ENCODE measurements around the gene CEP112. TPM values are rescaled to one million over a fixed set of nuclear protein-coding genes. Genes with fewer than 3 reads are reported as not detected.

Gene CEP112
- total RNA-seq, 4 donors from 2014 or later, result 14.6 to 21.2 (median 20.2) TPM

DNA sequence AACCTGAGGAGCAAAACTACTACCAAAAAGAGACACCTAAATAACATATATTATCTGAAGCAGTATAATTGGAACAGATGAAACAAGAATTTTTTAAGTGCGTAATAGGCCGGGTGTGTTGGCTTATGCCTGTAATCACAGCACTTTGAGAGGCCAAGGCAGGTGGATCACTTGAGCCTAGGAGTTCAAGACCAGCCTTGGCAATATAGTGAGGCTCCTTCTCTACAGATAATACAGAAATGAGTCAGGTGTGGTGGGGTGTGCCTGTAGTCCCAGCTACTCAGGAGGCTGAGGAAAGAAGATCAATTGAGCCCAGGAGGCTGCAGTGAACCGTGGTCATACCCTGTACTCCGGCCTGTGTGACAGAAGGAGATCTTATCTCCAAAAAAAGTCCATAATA, 336.3 kb downstream of the CEP112 start:
- intact Hi-C loops (cut with DNase I), result no loop called here
- no peaks in the 10 kb centered on the region for H3K9me3 ChIP-seq
- H3K27me3 ChIP-seq, result no peaks in the 10 kb centered on the region
- WGBS, 2 donors, result 91 to 94% methylated on average over 4 of the region's 4 CpGs
- no peaks in the 10 kb centered on the region for H3K4me1 ChIP-seq
- DNase-seq, result no peak
- no peaks in the 10 kb centered on the region for H3K36me3 ChIP-seq
- no peak overlapping the region for H3K27ac ChIP-seq
- TF ChIP-seq, protein P1, sequence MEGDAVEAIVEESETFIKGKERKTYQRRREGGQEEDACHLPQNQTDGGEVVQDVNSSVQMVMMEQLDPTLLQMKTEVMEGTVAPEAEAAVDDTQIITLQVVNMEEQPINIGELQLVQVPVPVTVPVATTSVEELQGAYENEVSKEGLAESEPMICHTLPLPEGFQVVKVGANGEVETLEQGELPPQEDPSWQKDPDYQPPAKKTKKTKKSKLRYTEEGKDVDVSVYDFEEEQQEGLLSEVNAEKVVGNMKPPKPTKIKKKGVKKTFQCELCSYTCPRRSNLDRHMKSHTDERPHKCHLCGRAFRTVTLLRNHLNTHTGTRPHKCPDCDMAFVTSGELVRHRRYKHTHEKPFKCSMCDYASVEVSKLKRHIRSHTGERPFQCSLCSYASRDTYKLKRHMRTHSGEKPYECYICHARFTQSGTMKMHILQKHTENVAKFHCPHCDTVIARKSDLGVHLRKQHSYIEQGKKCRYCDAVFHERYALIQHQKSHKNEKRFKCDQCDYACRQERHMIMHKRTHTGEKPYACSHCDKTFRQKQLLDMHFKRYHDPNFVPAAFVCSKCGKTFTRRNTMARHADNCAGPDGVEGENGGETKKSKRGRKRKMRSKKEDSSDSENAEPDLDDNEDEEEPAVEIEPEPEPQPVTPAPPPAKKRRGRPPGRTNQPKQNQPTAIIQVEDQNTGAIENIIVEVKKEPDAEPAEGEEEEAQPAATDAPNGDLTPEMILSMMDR (IDR thresholded peaks at IDR 0.05), result no peak
- H3K4me3 ChIP-seq (replicated peaks in 1 of 3), result no peak overlapping the region

GRCh38 chr17:65855245-65855644, 336.7 kb downstream of the CEP112 start:
- Histone ChIP-seq H3K27ac (no peak overlapping the region), H3K9me3 (no peaks in the 10 kb centered on the region), H3K4me1 (no peaks in the 10 kb centered on the region), H3K4me3 (replicated peaks in 1 of 3) (no peak overlapping the region), H3K36me3 (no peaks in the 10 kb centered on the region), H3K27me3 (no peaks in the 10 kb centered on the region)
- TF ChIP-seq, protein P1 (IDR thresholded peaks at IDR 0.05), result no peak
- no peak for TF ChIP-seq POLR2A (IDR thresholded peaks at IDR 0.05)
- intact Hi-C loops (cut with DNase I), result no loop called here
- no peak for DNase-seq
- 83 to 85% methylated on average over 2 of the region's 2 CpGs for WGBS, 2 donors

DNA sequence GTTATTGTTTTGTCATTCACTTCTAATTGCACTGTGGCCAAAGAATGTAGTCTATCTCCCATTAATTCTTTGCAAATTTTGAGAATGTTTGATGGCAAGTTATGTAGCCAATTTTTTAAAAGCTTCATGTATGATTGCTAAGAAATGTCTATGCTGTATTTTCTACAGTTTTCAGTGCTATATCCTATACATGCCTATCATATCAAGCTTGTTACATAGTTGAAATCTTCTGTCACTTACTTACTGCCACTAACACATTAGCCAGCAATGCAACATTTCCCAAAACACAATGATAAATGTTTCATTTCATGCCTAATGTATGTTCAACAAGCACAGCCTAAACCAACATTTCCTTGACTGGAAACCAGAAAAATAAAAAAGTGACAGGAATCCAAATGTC, 338.1 kb downstream of the CEP112 start:
- Histone ChIP-seq H3K27me3 (no peaks in the 10 kb centered on the region), H3K36me3 (no peaks in the 10 kb centered on the region), H3K4me1 (no peaks in the 10 kb centered on the region), H3K9me3 (no peaks in the 10 kb centered on the region), H3K27ac (no peak overlapping the region), H3K4me3 (replicated peaks in 1 of 3) (no peak overlapping the region)
- intact Hi-C loops (cut with DNase I), result no loop called here
- TF ChIP-seq POLR2A (IDR thresholded peaks at IDR 0.05), result no peak
- TF ChIP-seq, protein P1 (IDR thresholded peaks at IDR 0.05), result no peak
- DNase-seq, result no peak

GRCh38 chr17:65852911-65853310, 339.0 kb downstream of the CEP112 start:
- Histone ChIP-seq H3K27me3 (no peaks in the 10 kb centered on the region), H3K27ac (no peak overlapping the region), H3K4me3 (replicated peaks in 1 of 3) (no peak overlapping the region), H3K9me3 (no peaks in the 10 kb centered on the region), H3K4me1 (no peaks in the 10 kb centered on the region), H3K36me3 (no peaks in the 10 kb centered on the region)
- TF ChIP-seq POLR2A (IDR thresholded peaks at IDR 0.05), result no peak
- TF ChIP-seq, protein P1 (IDR thresholded peaks at IDR 0.05), result no peak
- 83 to 90% methylated on average over 1 of the region's 1 CpG for WGBS, 2 donors
- no peak for DNase-seq
- intact Hi-C loops (cut with DNase I), result no loop called here

DNA sequence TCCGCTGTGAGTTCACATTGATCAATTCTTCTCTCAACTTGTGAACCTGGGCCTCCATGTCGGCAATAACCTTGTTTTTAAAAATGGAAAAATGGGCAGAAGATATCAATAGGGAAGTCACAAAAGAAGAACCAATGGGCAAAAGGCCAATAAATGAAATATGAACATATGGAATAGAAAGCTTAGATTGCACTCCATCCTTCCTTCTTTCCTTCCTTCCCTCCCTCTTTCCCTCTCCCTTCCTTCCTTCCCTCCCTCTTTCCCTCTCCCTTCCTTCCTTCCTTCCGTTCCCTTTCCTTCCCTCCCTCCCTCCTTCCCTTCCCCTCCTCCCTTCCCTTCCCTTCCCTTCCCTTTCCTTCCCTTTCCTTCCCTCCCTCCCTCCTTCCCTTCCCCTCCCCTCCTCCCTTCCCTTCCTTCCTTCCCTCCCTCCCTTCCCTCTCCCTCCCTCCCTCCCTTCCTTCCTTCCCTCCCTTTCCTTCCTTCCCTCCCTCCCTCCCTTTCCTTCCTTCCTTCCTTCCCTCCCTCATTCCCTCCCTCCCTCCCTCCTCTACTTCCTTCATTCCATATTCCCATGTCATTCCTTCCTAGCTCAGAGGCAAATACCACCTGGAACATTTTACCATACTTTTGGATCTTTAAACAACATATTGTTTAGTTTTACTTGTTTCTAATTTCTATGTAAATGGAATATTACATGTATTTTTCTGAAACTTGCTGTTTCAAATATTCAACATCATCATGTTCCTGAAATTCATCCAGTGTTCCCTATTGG, 339.8 kb downstream of the CEP112 start:
- intact Hi-C loops (cut with DNase I), result no loop called here
- Histone ChIP-seq H3K27ac (no peak overlapping the region), H3K27me3 (no peaks in the 10 kb centered on the region), H3K9me3 (no peaks in the 10 kb centered on the region), H3K36me3 (no peaks in the 10 kb centered on the region), H3K4me3 (replicated peaks in 1 of 3) (no peak overlapping the region), H3K4me1 (no peaks in the 10 kb centered on the region)
- WGBS, 2 donors, result 99 to 100% methylated on average over 2 of the region's 3 CpGs
- no peak for DNase-seq
- TF ChIP-seq, protein P1 (IDR thresholded peaks at IDR 0.05), result no peak
- no peak for TF ChIP-seq POLR2A (IDR thresholded peaks at IDR 0.05)
